Nephron (organoid): ENCODE data around the gene COX10.
A peak's percentile ranks its signal among the peaks of the same experiment; 100 is the strongest.

ENCODE experiments used
- H3K27ac Mint-ChIP-seq, 3 experiments: 2 replicates each; pipeline ENCODE4 v1.8.0; 2020; ENCODE audit warnings: mixed read lengths in 3 of 3, mild to moderate bottlenecking in 2 of 3, moderate library complexity in 1 of 3
- H3K27me3 Mint-ChIP-seq: 2 replicates; pipeline ENCODE4 v1.8.0; 2021; ENCODE audit warnings: low read depth, mild to moderate bottlenecking, moderate library complexity, mixed read lengths
- H3K36me3 Mint-ChIP-seq: 2 replicates; pipeline ENCODE4 v1.8.0; 2020; ENCODE audit warnings: low read depth, mixed read lengths
- H3K4me1 Mint-ChIP-seq: 2 replicates; pipeline ENCODE4 v1.8.0; 2020; ENCODE audit warnings: mixed read lengths
- H3K4me3 Mint-ChIP-seq, 3 experiments: 2 replicates each; pipeline ENCODE4 v1.8.0; 2020; ENCODE audit warnings: mild to moderate bottlenecking in 3 of 3, mixed read lengths in 3 of 3, moderate library complexity in 2 of 3
- H3K9me3 Mint-ChIP-seq: 2 replicates; pipeline ENCODE4 v1.8.0; 2020; ENCODE audit warnings: mixed read lengths
- CTCF ChIP-seq, 3 experiments: fragments of 200-600 bp; sonication (generic); IDR thresholded peaks; one replicate each; pipeline ENCODE4 v1.5.0; 2021; ENCODE audit warnings: antibody characterized with exemption in 3 of 3; ENCODE audit not compliant: unreplicated experiment in 3 of 3

The COX10 gene

GRCh38 chr17:14200354-14200753 lies 131.1 kb downstream of the COX10 start:
- peaks cover 13% of the 10 kb centered on the region for H3K36me3 Mint-ChIP-seq
- H3K27me3 Mint-ChIP-seq, result no peaks in the 10 kb centered on the region
- H3K9me3 Mint-ChIP-seq, result no peaks in the 10 kb centered on the region
- no peak overlapping the region for H3K27ac Mint-ChIP-seq
- peaks cover 5% of the 10 kb centered on the region for H3K4me1 Mint-ChIP-seq
- TF ChIP-seq CTCF (IDR thresholded peaks at IDR 0.05; ENCODE audit: unreplicated experiment in 3 of 3), result no peak
- no peak overlapping the region for H3K4me3 Mint-ChIP-seq

- peak overlapping the region in 1 of 3 experiments; percentile 45 for H3K27ac Mint-ChIP-seq
- H3K27me3 Mint-ChIP-seq, result no peaks in the 10 kb centered on the region
- no peaks in the 10 kb centered on the region for H3K9me3 Mint-ChIP-seq
- H3K4me3 Mint-ChIP-seq, result no peak overlapping the region
- TF ChIP-seq CTCF (IDR thresholded peaks at IDR 0.05; ENCODE audit: unreplicated experiment in 3 of 3), result no peak
- peaks cover 13% of the 10 kb centered on the region for H3K36me3 Mint-ChIP-seq
- H3K4me1 Mint-ChIP-seq, result peaks cover 5% of the 10 kb centered on the region
These were observed 132.0 kb downstream of the COX10 start for GRCh38 chr17:14201021-14201987.

GRCh38 chr17:14201988-14202380 lies 132.7 kb downstream of the COX10 start:
- Mint-ChIP-seq H3K27me3 (no peaks in the 10 kb centered on the region), H3K4me1 (peaks cover 5% of the 10 kb centered on the region)

DNA sequence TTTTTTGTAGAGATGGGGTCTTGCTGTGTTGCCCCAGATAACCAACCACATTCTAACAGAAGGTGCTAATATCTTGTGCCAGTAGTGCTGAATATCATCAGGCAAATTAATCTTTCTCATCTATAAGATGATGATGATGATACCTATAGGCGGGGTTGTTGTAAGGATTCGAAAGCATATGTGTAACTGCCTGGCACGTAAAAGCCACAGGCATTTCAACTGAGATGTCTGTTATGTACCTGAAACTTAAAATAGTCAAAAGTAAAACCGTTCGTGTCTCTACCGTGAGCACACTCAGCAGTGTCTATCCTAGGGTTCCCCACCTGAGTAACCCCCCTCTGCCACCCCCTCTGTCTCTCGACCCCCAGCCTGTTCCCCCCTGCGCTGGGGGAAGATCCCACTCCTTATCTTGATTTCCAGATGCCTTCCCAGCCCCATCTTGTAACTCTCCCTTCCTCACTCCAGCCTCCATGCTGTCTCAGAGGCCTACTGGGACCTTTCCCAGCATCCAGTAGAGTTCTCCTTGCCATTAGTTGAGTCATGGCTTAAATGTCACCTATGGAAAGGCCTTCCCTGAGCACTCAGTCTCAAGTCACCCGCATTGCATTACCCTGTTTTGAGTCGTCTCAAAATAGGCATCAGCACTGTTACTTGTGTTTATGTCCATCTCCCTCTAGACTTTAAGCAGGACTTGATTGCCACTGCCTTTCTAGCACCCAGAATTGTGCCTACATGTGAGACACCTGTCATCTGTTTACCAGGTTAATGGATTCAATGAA lies 133.3 kb downstream of the COX10 start:
- Mint-ChIP-seq H3K27me3 (no peaks in the 10 kb centered on the region), H3K4me1 (peaks cover 5% of the 10 kb centered on the region), H3K36me3 (peaks cover 17% of the 10 kb centered on the region), H3K4me3 (no peak overlapping the region), H3K9me3 (no peaks in the 10 kb centered on the region), H3K27ac (no peak overlapping the region)
- TF ChIP-seq CTCF (IDR thresholded peaks at IDR 0.05; ENCODE audit: unreplicated experiment in 3 of 3), result no peak

More at GRCh38 chr17:14201988-14202380, 132.7 kb downstream of the COX10 start:
- TF ChIP-seq CTCF (IDR thresholded peaks at IDR 0.05; ENCODE audit: unreplicated experiment in 3 of 3), result no peak
- peak overlapping the region in 1 of 3 experiments; percentile 45 for H3K27ac Mint-ChIP-seq
- H3K9me3 Mint-ChIP-seq, result no peaks in the 10 kb centered on the region
- peaks cover 13% of the 10 kb centered on the region for H3K36me3 Mint-ChIP-seq
- no peak overlapping the region for H3K4me3 Mint-ChIP-seq

- peaks cover 5% of the 10 kb centered on the region for H3K4me1 Mint-ChIP-seq
- H3K4me3 Mint-ChIP-seq, result no peak overlapping the region
- peak in 2 of 3 experiments; percentile 27 to 29 for TF ChIP-seq CTCF (IDR thresholded peaks at IDR 0.05; ENCODE audit: unreplicated experiment in 3 of 3)
- no peaks in the 10 kb centered on the region for H3K9me3 Mint-ChIP-seq
- no peak overlapping the region for H3K27ac Mint-ChIP-seq
- peaks cover 18% of the 10 kb centered on the region for H3K36me3 Mint-ChIP-seq
- H3K27me3 Mint-ChIP-seq, result no peaks in the 10 kb centered on the region
These were observed 134.1 kb downstream of the COX10 start for GRCh38 chr17:14203388-14203787.
